K562 (cell line): Measurements from ENCODE around the gene FBXW8.

ENCODE experiments used
- CBX5 ChIP-seq: IDR thresholded peaks from 2 replicates; pipeline ENCODE4 v1.6.1; 2014; ENCODE audit warnings: low read depth, borderline replicate concordance
- E2F5 ChIP-seq: sonication (generic); formaldehyde crosslinking; IDR thresholded peaks from 2 replicates; pipeline ENCODE4 v1.8.0; 2022; ENCODE audit warnings: mild to moderate bottlenecking, missing genetic modification reagents
- KAT8 ChIP-seq: fragments of 450-650 bp; IDR thresholded peaks from 2 replicates; pipeline ENCODE4 v1.6.1; 2016; ENCODE audit warnings: low read depth, mild to moderate bottlenecking
- MAX ChIP-seq: sonication (generic); formaldehyde crosslinking; IDR thresholded peaks from 2 replicates; pipeline ENCODE4 v1.9.0; 2022; ENCODE audit warnings: mild to moderate bottlenecking, missing genetic modification reagents
- TCF7L2 ChIP-seq: fragments of 150-350 bp; IDR thresholded peaks from 2 replicates; pipeline ENCODE4 v1.6.1; 2016; ENCODE audit warnings: low read depth, mild to moderate bottlenecking, low read length, moderate library complexity
- XRCC4 ChIP-seq: IDR thresholded peaks from one replicate; pipeline ENCODE4 v1.6.1; 2011; ENCODE audit not compliant: insufficient read depth, insufficient read length; ENCODE audit errors: extremely low read depth
- ZFP36 ChIP-seq: fragments of 150-350 bp; IDR thresholded peaks from 2 replicates; pipeline ENCODE4 v1.6.1; 2018; ENCODE audit warnings: low read length, low read depth; ENCODE audit not compliant: partially characterized antibody
- ZKSCAN1 ChIP-seq: fragments of 150-350 bp; IDR thresholded peaks from 2 replicates; pipeline ENCODE4 v1.6.1; 2016; ENCODE audit warnings: low read depth, low read length
- ZNF707 ChIP-seq: fragments of 250-450 bp; sonication (Bioruptor Pico); conservative IDR thresholded peaks from 2 replicates; pipeline ENCODE4 v1.8.0; 2022; ENCODE audit warnings: inconsistent platforms, mild to moderate bottlenecking, moderate library complexity

- TF ChIP-seq ZFP36 = no peak
- TF ChIP-seq CBX5 = no peak
- no peak for TF ChIP-seq KAT8
- no peak for TF ChIP-seq ZNF707 (CRISPR knock-in tag)
- TF ChIP-seq E2F5 = no peak
- no peak for TF ChIP-seq TCF7L2
- no peak for TF ChIP-seq MAX
- TF ChIP-seq ZKSCAN1 = no peak
- no peak for TF ChIP-seq XRCC4
These were observed 22.3 kb downstream of the FBXW8 start for GRCh38 chr12:116933091-116933490.
